ENCODE measurements around the gene ABCA3. TPM values are rescaled to one million over a fixed set of nuclear protein-coding genes. Genes with fewer than 3 reads are reported as not detected.

Gene ABCA3
- total RNA-seq, 1 donor: 0.43 TPM

GRCh38 chr16:2253293-2253692, 87.2 kb downstream of the ABCA3 start:
- TF ChIP-seq CTCF (IDR thresholded peaks at IDR 0.05; ENCODE audit: insufficient read depth, low read depth, low read length): no peak
- DNase-seq (ENCODE audit: low read depth): no peak
- no peak overlapping the region for H3K4me3 ChIP-seq (ENCODE audit: low read depth, low read length)

- no peak for DNase-seq (ENCODE audit: low read depth)
- no peak for TF ChIP-seq CTCF (IDR thresholded peaks at IDR 0.05; ENCODE audit: insufficient read depth, low read depth, low read length)
- H3K4me3 ChIP-seq (ENCODE audit: low read depth, low read length): no peak overlapping the region
Observed at GRCh38 chr16:2252806-2253148, 87.8 kb downstream of the ABCA3 start.

- H3K4me3 ChIP-seq (ENCODE audit: low read depth, low read length): peak within 1 kb of the TSS; percentile 76
- TF ChIP-seq CTCF (IDR thresholded peaks at IDR 0.05; ENCODE audit: insufficient read depth, low read depth, low read length): peak; percentile 68
- DNase-seq (ENCODE audit: low read depth): peak; percentile 97
Observed at GRCh38 chr16:2251296-2252111, 89.0 kb downstream of the ABCA3 start, which contains the start of gene ECI1. Gene ECI1, minus strand, starts transcription at chr16:2251587. Its CDS starts 21 bp downstream, at chr16:2251566.

GRCh38 chr16:2250652-2251295, 89.8 kb downstream of the ABCA3 start:
- TF ChIP-seq CTCF (IDR thresholded peaks at IDR 0.05; ENCODE audit: insufficient read depth, low read depth, low read length): no peak
- peak; percentile 44 for DNase-seq (ENCODE audit: low read depth)
- H3K4me3 ChIP-seq (ENCODE audit: low read depth, low read length): peak overlapping the region; percentile 76

- H3K4me3 ChIP-seq (ENCODE audit: low read depth, low read length): no peak overlapping the region
- no peak for TF ChIP-seq CTCF (IDR thresholded peaks at IDR 0.05; ENCODE audit: insufficient read depth, low read depth, low read length)
- DNase-seq (ENCODE audit: low read depth): no peak
Observed at GRCh38 chr16:2246301-2246885, 94.1 kb downstream of the ABCA3 start.

- no peak for TF ChIP-seq CTCF (IDR thresholded peaks at IDR 0.05; ENCODE audit: insufficient read depth, low read depth, low read length)
- DNase-seq (ENCODE audit: low read depth): no peak
- no peak overlapping the region for H3K4me3 ChIP-seq (ENCODE audit: low read depth, low read length)
Observed at GRCh38 chr16:2244926-2245795, 95.4 kb downstream of the ABCA3 start.

Data from fibroblast of villous mesenchyme (primary cell).